Immature natural killer cell (primary cell): Measurements from ENCODE around the gene RPS27A. TPM values are rescaled to one million over a fixed set of nuclear protein-coding genes. Genes with fewer than 3 reads are reported as not detected.

Source experiments
- polyA plus RNA-seq, 3 donors: library from polyadenylated mRNA; unstranded; fragments of 300-500 nt; fragmentation: Illumina TruSeq; gene quantifications; one replicate each; pipeline ENCODE4 v1.2.3, GENCODE V29; 2021

Gene RPS27A
- polyA plus RNA-seq, 3 donors from 2014 or later, result 1,176 to 2,389 (median 1,755) TPM

Other genes starting within 250 kb of the RPS27A start
- gene RTN4, start 182.2 kb upstream of the RPS27A start, polyA plus RNA-seq, result 100 to 1,000 TPM in 2 of 3 donors, 10 to 100 TPM in 1; 75.8 to 173 (median 152) TPM
- gene CLHC1, start 395 bp upstream of the RPS27A start, polyA plus RNA-seq, result 1 to 10 TPM in 2 of 3 donors, not detected in 1; 2.0 to 2.9 TPM
- 10 to 100 TPM in 2 of 3 donors, 1 to 10 TPM in 1; 5.2 to 17.7 (median 10.6) TPM for gene MTIF2, start 36.5 kb downstream of the RPS27A start, polyA plus RNA-seq
- 1 to 10 TPM; 1.4 to 8.9 (median 2.0) TPM for gene CCDC88A, start 187.2 kb downstream of the RPS27A start, polyA plus RNA-seq